HG03045 (cell line): ENCODE results near the gene TEC.
"Not testable (repeated sequence)": the region's sequence is repeated elsewhere in the genome, so short reads cannot be mapped to it uniquely, and the experiment has no call there.

ENCODE experiments used
- ATAC-seq: cut with Tn5 transposase; IDR thresholded peaks from one replicate; pipeline ENCODE4 v1.9.1; 2021; ENCODE audit warnings: mild to moderate bottlenecking, moderate library complexity; ENCODE audit not compliant: unreplicated experiment

Gene TEC

GRCh38 chr4:48242511-48243195 lies 27.0 kb downstream of the TEC start:
- no peak for ATAC-seq

GRCh38 chr4:48241731-48242130 lies 27.9 kb downstream of the TEC start:
- ATAC-seq: no peak

GRCh38 chr4:48237996-48238645 lies 31.5 kb downstream of the TEC start:
- ATAC-seq: no peak

DNA sequence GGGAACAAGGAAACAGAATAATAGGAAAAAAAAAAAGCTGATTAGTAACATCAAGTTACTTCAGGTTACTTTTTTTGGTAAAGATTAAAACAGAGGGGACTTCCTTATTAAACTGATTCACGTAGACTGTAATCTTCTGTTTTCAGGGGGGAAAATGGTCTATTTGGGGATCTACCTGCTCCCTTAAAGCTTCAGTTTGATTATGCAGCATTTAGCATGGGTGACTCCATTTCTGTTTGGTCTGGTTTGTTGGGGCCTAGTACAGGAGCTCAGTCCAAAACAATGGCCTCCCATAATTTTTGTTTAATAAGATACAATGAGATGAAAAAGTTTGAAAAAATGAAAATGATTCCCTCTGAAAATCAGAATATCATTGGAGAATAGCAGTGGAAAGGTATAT lies 34.6 kb downstream of the TEC start:
- ATAC-seq: no peak

DNA sequence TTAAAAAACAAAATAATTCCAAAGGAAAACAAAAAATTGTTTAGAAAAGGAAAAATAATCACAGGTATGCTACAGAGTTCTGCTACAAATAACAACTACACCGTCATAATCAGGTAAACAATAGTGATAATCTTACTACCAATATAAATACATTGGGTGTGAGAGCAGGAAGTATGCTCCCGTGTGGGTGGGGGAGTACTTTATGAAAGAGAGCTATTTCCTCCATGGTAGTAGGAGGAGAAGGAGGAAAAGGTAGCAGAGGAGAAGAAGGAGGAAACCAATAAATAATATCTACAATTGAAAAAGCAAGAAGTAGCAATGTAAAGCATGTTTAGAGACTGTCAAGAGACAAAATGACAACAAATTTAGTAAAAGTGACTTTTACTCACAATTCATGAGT lies 35.1 kb downstream of the TEC start:
- no peak for ATAC-seq

DNA sequence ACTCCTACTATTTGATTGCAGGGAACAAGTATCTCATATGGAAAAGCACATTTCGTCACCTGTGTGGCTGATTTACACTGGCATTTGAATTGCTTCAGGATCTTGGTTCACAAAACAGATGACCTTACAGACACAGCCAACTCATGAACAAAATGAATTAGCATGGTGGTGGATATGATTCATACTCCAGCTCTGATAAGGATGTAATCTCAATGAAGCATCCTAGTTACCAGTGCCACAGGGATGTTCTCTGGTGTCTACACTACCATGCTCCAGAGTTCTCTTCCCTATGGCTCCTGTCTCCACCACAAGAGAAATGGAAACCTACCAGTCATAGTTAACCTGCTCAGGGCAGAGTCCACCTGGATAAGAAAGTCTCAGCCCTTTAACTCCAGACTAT lies 40.7 kb downstream of the TEC start:
- ATAC-seq: no peak

DNA sequence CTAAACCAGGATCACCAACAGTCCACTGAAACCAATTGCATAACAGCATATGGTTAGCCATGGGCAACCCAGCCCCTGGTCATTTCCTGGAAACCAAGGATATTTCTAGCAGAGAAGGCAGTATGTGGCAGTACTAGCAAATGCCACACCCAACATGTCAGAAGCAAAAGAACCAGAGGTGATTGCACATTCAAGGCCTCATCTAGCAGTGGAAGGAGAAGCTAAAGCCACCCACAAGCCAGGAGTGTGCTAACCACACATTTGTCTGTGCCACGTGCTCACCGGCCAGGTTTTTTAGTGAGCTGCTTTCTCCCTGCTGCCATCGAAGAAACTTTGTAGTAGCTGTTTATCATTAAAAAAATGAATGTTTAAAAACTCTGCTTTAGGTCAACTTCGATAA lies 42.0 kb downstream of the TEC start:
- ATAC-seq: no peak

GRCh38 chr4:48226199-48226598 lies 43.4 kb downstream of the TEC start:
- no peak for ATAC-seq

GRCh38 chr4:48225368-48226141 lies 44.1 kb downstream of the TEC start:
- no peak for ATAC-seq

GRCh38 chr4:48224606-48225005 lies 45.0 kb downstream of the TEC start:
- ATAC-seq: no peak

GRCh38 chr4:48223633-48224295 lies 45.9 kb downstream of the TEC start:
- ATAC-seq: no peak

DNA sequence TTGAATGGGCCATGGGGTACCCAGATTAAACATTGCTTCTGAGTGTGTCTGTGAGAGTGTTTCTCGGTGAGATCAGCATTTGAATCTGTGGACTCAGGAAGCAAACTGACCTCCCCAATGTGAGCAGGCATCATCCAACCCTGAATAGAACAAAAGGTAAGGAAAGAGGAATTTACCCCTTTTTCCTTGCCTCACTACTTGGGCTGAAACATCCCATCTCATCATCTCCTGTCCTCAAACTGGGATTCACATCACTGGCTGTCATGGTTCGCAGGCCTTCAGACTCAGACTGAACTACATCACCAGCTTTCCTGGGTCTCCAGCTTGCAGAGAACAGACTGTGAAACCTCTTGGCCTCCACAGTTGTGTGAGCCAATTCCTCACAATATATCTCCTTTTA lies 47.1 kb downstream of the TEC start:
- ATAC-seq: no peak

- not testable (repeated sequence) for ATAC-seq
These were observed 50.2 kb downstream of the TEC start for GRCh38 chr4:48219430-48219829.

GRCh38 chr4:48216563-48216962 lies 53.1 kb downstream of the TEC start:
- ATAC-seq: no peak

DNA sequence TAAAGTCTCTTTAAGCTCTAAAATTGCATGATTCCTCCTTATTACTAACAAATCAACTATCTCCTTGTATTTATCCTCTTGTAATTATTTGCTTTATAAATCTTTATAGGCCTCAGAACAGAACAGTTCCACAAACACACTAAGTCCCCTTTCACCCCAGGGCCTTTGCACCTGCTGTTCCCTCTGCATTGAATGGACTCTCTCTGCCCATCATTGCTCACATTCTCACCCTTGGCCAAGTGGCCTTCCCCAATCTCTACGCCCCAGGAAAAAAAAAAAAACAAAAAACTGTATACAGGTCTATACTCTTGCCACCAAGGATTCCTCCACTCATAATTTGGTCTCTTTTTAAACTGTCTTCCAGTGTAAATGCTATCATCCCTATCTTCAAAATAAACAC lies 53.7 kb downstream of the TEC start:
- no peak for ATAC-seq

- peak; percentile 75 for ATAC-seq
These were observed 57.5 kb downstream of the TEC start for GRCh38 chr4:48212165-48212564.

DNA sequence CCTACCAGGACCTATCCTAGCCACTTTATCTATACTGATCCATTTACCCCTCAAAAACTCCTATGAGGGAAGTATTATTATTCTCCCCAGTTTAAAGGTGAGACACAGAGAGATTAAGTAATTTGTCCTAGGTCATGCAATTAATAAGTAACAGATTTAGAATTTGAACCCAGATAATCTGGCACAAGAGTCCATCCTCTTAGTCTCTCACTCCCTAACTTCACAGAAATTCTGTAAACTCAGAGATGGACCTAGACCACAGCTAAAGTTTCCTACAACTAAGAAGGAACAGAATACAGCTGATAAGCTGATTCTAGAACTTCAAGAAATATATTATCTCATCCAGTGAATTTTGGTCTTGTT lies 58.7 kb downstream of the TEC start:
- no peak for ATAC-seq

DNA sequence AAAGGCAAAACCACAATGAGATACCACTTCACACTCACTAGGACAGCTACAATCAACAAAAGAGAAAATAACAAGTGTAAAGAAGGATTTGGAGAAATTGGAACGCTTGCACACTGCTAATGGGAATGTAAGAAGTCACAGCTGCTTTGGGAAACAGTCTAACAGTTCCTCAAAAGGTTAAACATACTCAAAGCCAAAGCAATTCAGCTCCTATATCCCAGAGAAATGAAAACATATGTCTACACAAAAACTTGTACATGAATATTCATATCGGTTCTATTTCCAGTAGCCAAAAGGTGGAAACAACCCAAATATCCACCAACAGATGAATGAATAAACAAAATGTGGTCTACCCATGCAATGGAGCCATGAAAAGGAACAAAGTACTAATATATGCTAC lies 64.0 kb downstream of the TEC start:
- no peak for ATAC-seq

- ATAC-seq: no peak
These were observed 64.5 kb downstream of the TEC start for GRCh38 chr4:48205107-48205506.

DNA sequence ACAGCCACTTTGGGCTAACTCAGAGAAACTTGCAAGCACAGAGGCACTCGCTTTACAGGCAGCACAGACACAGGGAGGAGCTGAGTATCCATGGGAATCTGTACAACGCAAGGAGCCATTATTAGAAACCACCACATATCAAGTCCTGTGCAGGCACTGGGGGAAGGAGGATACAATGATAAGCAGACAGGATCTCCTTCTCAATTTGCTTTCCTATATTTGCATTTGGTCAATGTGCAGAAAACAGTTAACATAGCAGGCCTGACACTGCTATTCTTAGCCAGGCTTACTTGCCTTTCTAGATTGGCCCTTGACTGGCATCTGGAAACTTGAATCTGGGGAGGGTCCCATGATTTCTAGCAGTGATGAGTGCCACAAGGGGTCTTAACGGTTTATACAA lies 65.8 kb downstream of the TEC start:
- ATAC-seq: peak; percentile 46

GRCh38 chr4:48197643-48198237 lies 71.9 kb downstream of the TEC start:
- ATAC-seq: no peak
